HCT116 (cell line): Measurements from ENCODE around the gene PARP12. TPM values are rescaled to one million over a fixed set of nuclear protein-coding genes. Genes with fewer than 3 reads are reported as not detected.

Experiments
- ATAC-seq: fragments of 200-7000 bp; cut with Tn5 transposase; 2 replicates; pipeline ENCODE4 v1.9.1; 2020; ENCODE audit warnings: mild to moderate bottlenecking, moderate library complexity
- BruUV-seq: library from RNA; stranded (reverse); fragments of 400-500 nt; replicated peaks from 2 replicates; lab custom pipeline; 2021; lab: Mats Ljungman, UMichigan
- CTCF ChIA-PET: fragments of 300-600 bp; sonication (Branson Sonifier 250); formaldehyde crosslinking; loops from one replicate; lab custom pipeline; 2021; ENCODE audit warnings: antibody characterized with exemption; lab: Charles Lee
- POLR2A ChIA-PET: fragments of 300-600, 350-600 bp; sonication (Branson Sonifier 250); formaldehyde crosslinking; loops from one replicate; lab custom pipeline; 2021; ENCODE audit warnings: antibody characterized with exemption; lab: Charles Lee
- RAD21 ChIA-PET, 2 experiments: fragments of 300-600 bp; sonication (Branson Sonifier 250); formaldehyde crosslinking; loops; one replicate each; lab custom pipeline; 2023; ENCODE audit warnings: low total read pairs in 2 of 2; ENCODE audit not compliant: uncharacterized antibody in 2 of 2, unreplicated experiment in 2 of 2, low non-redundant PET in 1 of 2; lab: Charles Lee
- DNase-seq: peaks from one replicate; pipeline ENCODE4 v3.0.0-alpha.2; 2010; ENCODE audit warnings: low read depth, low spot score
- H2AFZ ChIP-seq: fragments of 200-600 bp; shearing (Covaris generic), sonication (generic); 2 replicates; pipeline ENCODE4 v1.6.1; 2017; ENCODE audit warnings: low read depth, mixed run types, mixed read lengths, antibody characterized with exemption, low read length; ENCODE audit not compliant: poor library complexity, severe bottlenecking
- H3K27ac ChIP-seq: 2 replicates; pipeline ENCODE4 v1.5.1; 2012; ENCODE audit warnings: low read depth, low read length
- H3K27me3 ChIP-seq: fragments of 200-600 bp; sonication (generic); 2 replicates; pipeline ENCODE4 v1.6.1; 2016; ENCODE audit warnings: mixed run types, low read length, mixed read lengths; ENCODE audit not compliant: insufficient read depth
- H3K36me3 ChIP-seq, 2 experiments: fragments of 200-500 bp in 1 of 2; fragments of 200-600 bp in 1 of 2; sonication (Bioruptor generic) in 1 of 2; sonication (generic) in 1 of 2; 2 replicates each; pipeline versions ENCODE4 v1.5.1 to v1.6.1; 2014 to 2016; ENCODE audit warnings: low read length in 2 of 2, inconsistent platforms in 1 of 2, mixed read lengths in 1 of 2, mixed run types in 1 of 2; ENCODE audit not compliant: insufficient read depth in 2 of 2, control insufficient read depth in 1 of 2
- H3K4me1 ChIP-seq, 2 experiments: fragments of 200-600 bp in 1 of 2; sonication (generic) in 1 of 2; 2 replicates each; pipeline versions ENCODE4 v1.5.1 to v1.6.1; 2012 to 2017; ENCODE audit warnings: low read length in 2 of 2, inconsistent platforms in 1 of 2, mild to moderate bottlenecking in 1 of 2, mixed read lengths in 1 of 2, mixed run types in 1 of 2, moderate library complexity in 1 of 2; ENCODE audit not compliant: insufficient read depth in 2 of 2, control insufficient read depth in 1 of 2
- H3K4me2 ChIP-seq: fragments of 200-600 bp; sonication (generic); 2 replicates; pipeline ENCODE4 v1.6.1; 2017; ENCODE audit warnings: mixed run types, low read length, mixed read lengths
- H3K4me3 ChIP-seq, 2 experiments: fragments of 200-600 bp in 1 of 2; sonication (generic) in 1 of 2; replicated peaks in 1 of 2; 2 replicates each; pipeline ENCODE4 v1.5.1; 2011 to 2016; ENCODE audit warnings: low read length in 2 of 2, control low read depth in 1 of 2, low read depth in 1 of 2, mild to moderate bottlenecking in 1 of 2, mixed read lengths in 1 of 2, mixed run types in 1 of 2
- H3K79me2 ChIP-seq: fragments of 200-600 bp; sonication (generic); 2 replicates; pipeline ENCODE4 v1.6.1; 2017; ENCODE audit warnings: mild to moderate bottlenecking, mixed run types, low read length, moderate library complexity, mixed read lengths; ENCODE audit not compliant: insufficient read depth
- H3K9ac ChIP-seq: fragments of 200-600 bp; sonication (generic); 2 replicates; pipeline ENCODE4 v1.6.1; 2016; ENCODE audit warnings: low read length, mixed read lengths
- H3K9me2 ChIP-seq: fragments of 200-600 bp; sonication (generic), shearing (Covaris generic); 2 replicates; pipeline ENCODE4 v1.6.1; 2017; ENCODE audit warnings: mixed run types, mild to moderate bottlenecking, moderate library complexity; ENCODE audit not compliant: insufficient read depth
- H3K9me3 ChIP-seq, 2 experiments: fragments of 200-500 bp in 1 of 2; fragments of 200-600 bp in 1 of 2; sonication (Bioruptor generic) in 1 of 2; sonication (generic) in 1 of 2; 2 replicates each; pipeline ENCODE4 v1.6.1; 2014 to 2017; ENCODE audit warnings: low read length in 2 of 2, mixed read lengths in 2 of 2, inconsistent platforms in 1 of 2, low read depth in 1 of 2, mild to moderate bottlenecking in 1 of 2, mixed run types in 1 of 2, moderate library complexity in 1 of 2; ENCODE audit not compliant: control insufficient read depth in 1 of 2, insufficient read depth in 1 of 2
- H4K20me1 ChIP-seq: fragments of 200-600 bp; sonication (generic), shearing (Covaris generic); 2 replicates; pipeline ENCODE4 v1.6.1; 2017; ENCODE audit warnings: mixed run types, mild to moderate bottlenecking, moderate library complexity; ENCODE audit not compliant: insufficient read depth
- ATF3 ChIP-seq: IDR thresholded peaks from 2 replicates; pipeline ENCODE4 v1.6.1; 2012
- CBX3 ChIP-seq: IDR thresholded peaks from 2 replicates; pipeline ENCODE4 v1.6.1; 2012; ENCODE audit warnings: low read depth
- CEBPB ChIP-seq: IDR thresholded peaks from 2 replicates; pipeline ENCODE4 v1.6.1; 2012; ENCODE audit warnings: low read depth
- CTCF ChIP-seq, 3 experiments: fragments of 200-600 bp in 1 of 3; sonication (generic) in 1 of 3; IDR thresholded peaks in 2 of 3; conservative IDR thresholded peaks in 1 of 3; 2 replicates each; pipeline ENCODE4 v1.5.1; 2012 to 2017; ENCODE audit warnings: low read depth in 2 of 3, low read length in 2 of 3, antibody characterized with exemption in 1 of 3, borderline replicate concordance in 1 of 3, control low read depth in 1 of 3, mild to moderate bottlenecking in 1 of 3, mixed read lengths in 1 of 3, mixed run types in 1 of 3, moderate library complexity in 1 of 3; ENCODE audit not compliant: insufficient read depth in 1 of 3
- EZH2 ChIP-seq: fragments of 200-600 bp; sonication (generic); IDR thresholded peaks from 2 replicates; pipeline ENCODE4 v1.6.1; 2017; ENCODE audit warnings: antibody characterized with exemption, mixed run types
- POLR2AphosphoS5 ChIP-seq: IDR thresholded peaks from 2 replicates; pipeline ENCODE4 v1.6.1; 2011; ENCODE audit warnings: mild to moderate bottlenecking, low read depth, low read length, moderate library complexity
- ZBTB33 ChIP-seq: IDR thresholded peaks from 2 replicates; pipeline ENCODE4 v1.6.1; 2011; ENCODE audit warnings: mild to moderate bottlenecking, low read length, moderate library complexity; ENCODE audit not compliant: insufficient replicate concordance; ENCODE audit errors: extremely low read depth
- intact Hi-C: fragments of 100-400 bp; cut with micrococcal nuclease; formaldehyde crosslinking; loops from 2 replicates; pipeline ENCODE4 v1.10.0; 2022
- total RNA-seq: library from RNA; stranded (reverse); gene quantifications from one replicate; pipeline ENCODE4 v1.2.1, GENCODE V29; 2021; ENCODE audit not compliant: unreplicated experiment

PARP12 gene
- total RNA-seq, 1 experiment from 2014 or later = 17.7 TPM

GRCh38 chr7:140082770-140083169 is 20.0 kb upstream of the PARP12 start:
- Histone ChIP-seq H3K79me2 (no peaks in the 10 kb centered on the region), H3K9me2 (no peaks in the 10 kb centered on the region), H4K20me1 (no peaks in the 10 kb centered on the region), H3K4me2 (no peak overlapping the region), H3K9ac (no peak overlapping the region), H3K4me1 (peaks cover 0 to 7% of the 10 kb centered on the region in 2 experiments; a peak in 1 of 4 replicates), H3K9me3 (no peaks in the 10 kb centered on the region), H3K27ac (no peak overlapping the region), H3K36me3 (no peaks in the 10 kb centered on the region), H3K27me3 (no peaks in the 10 kb centered on the region), H3K4me3 (no peak overlapping the region)
- no peak for ATAC-seq
- RAD21 ChIA-PET = no interaction called here
- POLR2A ChIA-PET = interaction anchor here (1.0 kb wide), 1 partner anchor 10 kb away, joined by 3 read pairs; no protein-coding TSS in a partner anchor
- no TSS peak for BruUV-seq
- CTCF ChIA-PET = no interaction called here
- intact Hi-C loops = no loop called here
- TF ChIP-seq POLR2AphosphoS5 = no peak
- TF ChIP-seq ZBTB33 = no peak
- TF ChIP-seq CTCF (IDR thresholded peaks at IDR 0.05 in 2 of 3, conservative IDR thresholded peaks at IDR 0.05 in 1 of 3; ENCODE audit: borderline replicate concordance in 1 of 3, insufficient read depth in 1 of 3, low read depth in 2 of 3, low read length in 2 of 3) = no peak
- no peak for TF ChIP-seq EZH2
- no peak for TF ChIP-seq CBX3
- TF ChIP-seq CEBPB = no peak
- no peak for TF ChIP-seq ATF3
- TF ChIP-seq, all 23 proteins: peak for 0
- H2AFZ ChIP-seq = no peak overlapping the region
- no peak for DNase-seq
